HG03460 (cell line): Measurements from ENCODE around the gene TENT4B.
"Not testable (repeated sequence)": the region's sequence is repeated elsewhere in the genome, so short reads cannot be mapped to it uniquely, and the experiment has no call there.

Source experiments
- ATAC-seq: cut with Tn5 transposase; IDR thresholded peaks from one replicate; pipeline ENCODE4 v1.9.1; 2021; ENCODE audit not compliant: unreplicated experiment

Gene TENT4B

GRCh38 chr16:50152807-50153595 is at the start of gene TENT4B:
Gene TENT4B, plus strand, starts transcription at chr16:50153306. Its CDS starts 316 bp downstream, at chr16:50153622.
- peak; percentile 73 for ATAC-seq

GRCh38 chr16:50103764-50104163 is 49.3 kb upstream of the TENT4B start:
- no peak for ATAC-seq

- no peak for ATAC-seq
Measured at GRCh38 chr16:50114357-50115129, 38.6 kb upstream of the TENT4B start.

- ATAC-seq, result no peak
Measured at GRCh38 chr16:50120711-50121110, 32.4 kb upstream of the TENT4B start.

- no peak for ATAC-seq
Measured at GRCh38 chr16:50121278-50121677, 31.8 kb upstream of the TENT4B start.

- ATAC-seq, result peak; percentile 70
Measured at GRCh38 chr16:50121721-50122445, 31.2 kb upstream of the TENT4B start.

GRCh38 chr16:50123417-50123816 is 29.7 kb upstream of the TENT4B start:
- ATAC-seq, result no peak

- ATAC-seq, result no peak
Measured at GRCh38 chr16:50124769-50125168, 28.3 kb upstream of the TENT4B start.

- ATAC-seq, result no peak
Measured at GRCh38 chr16:50126183-50126582, 26.9 kb upstream of the TENT4B start.

- not testable (repeated sequence) for ATAC-seq
Measured at GRCh38 chr16:50132571-50132970, 20.5 kb upstream of the TENT4B start.

GRCh38 chr16:50133214-50133613 is 19.9 kb upstream of the TENT4B start:
- ATAC-seq, result no peak

GRCh38 chr16:50136399-50136798 is 16.7 kb upstream of the TENT4B start:
- no peak for ATAC-seq

- ATAC-seq, result no peak
Measured at GRCh38 chr16:50137268-50137667, 15.8 kb upstream of the TENT4B start.

GRCh38 chr16:50139580-50139979 is 13.5 kb upstream of the TENT4B start:
- no peak for ATAC-seq

GRCh38 chr16:50144211-50144610 is 8.9 kb upstream of the TENT4B start:
- ATAC-seq, result no peak

GRCh38 chr16:50146479-50147435 is 6.3 kb upstream of the TENT4B start:
- no peak for ATAC-seq

- ATAC-seq, result no peak
Measured at GRCh38 chr16:50151322-50151721, 1.8 kb upstream of the TENT4B start.

- no peak for ATAC-seq
Measured at GRCh38 chr16:50151756-50152155, 1.4 kb upstream of the TENT4B start.

GRCh38 chr16:50152351-50152806 is 727 bp upstream of the TENT4B start:
- peak; percentile 47 for ATAC-seq
